ENCODE results near the gene SLC25A11.

The SLC25A11 gene

GRCh38 chr17:4892499-4893221, 47.2 kb downstream of the SLC25A11 start:
- no peak for DNase-seq

GRCh38 chr17:4891411-4892410, 48.1 kb downstream of the SLC25A11 start:
- no peak for DNase-seq

GRCh38 chr17:4887581-4887980, 52.3 kb downstream of the SLC25A11 start:
- no peak for DNase-seq
